Erythroblast (primary cell): ENCODE data around the gene ZNF618.

ENCODE experiments used
- GATA1 ChIP-seq: IDR thresholded peaks from 2 replicates; pipeline ENCODE4 v1.6.1; 2011; ENCODE audit warnings: low read depth, mild to moderate bottlenecking, control low read depth, low read length, moderate library complexity
- POLR2A ChIP-seq: IDR thresholded peaks from 2 replicates; pipeline ENCODE4 v1.6.1; 2011; ENCODE audit warnings: mild to moderate bottlenecking, low read length

DNA sequence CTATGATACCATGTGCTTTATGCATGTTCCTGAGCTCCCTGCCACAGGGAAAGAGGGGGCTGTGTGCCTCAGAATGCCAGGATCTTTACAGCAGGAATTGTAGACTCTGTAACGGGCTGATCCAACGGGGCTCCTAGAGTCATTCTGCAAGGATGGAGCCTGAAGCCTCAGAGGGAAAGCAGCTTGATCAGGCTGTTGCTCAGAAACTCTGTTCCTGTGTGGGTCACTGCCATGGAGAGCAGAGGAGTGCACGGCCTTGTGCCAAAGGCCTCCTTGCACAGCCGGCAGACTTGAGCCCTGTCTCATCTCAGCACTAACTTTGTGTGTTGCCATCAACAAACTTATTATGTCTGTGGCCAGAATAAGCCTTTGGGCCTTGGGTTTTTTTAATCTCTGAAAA lies 150.2 kb downstream of the ZNF618 start:
- TF ChIP-seq POLR2A (no peak), GATA1 (no peak)
